Body of pancreas (tissue), 4 donors: ENCODE results near the gene RIMS1. TPM values are rescaled to one million over a fixed set of nuclear protein-coding genes. Genes with fewer than 3 reads are reported as not detected.

ENCODE experiments used
- ATAC-seq: fragments of 150-250 bp; one replicate; pipeline ENCODE4 v1.9.1; 2016
- DNase-seq, 4 donors: peaks; one replicate each; pipeline ENCODE4 v3.0.0-alpha.2; 2019
- H3K27ac ChIP-seq, 4 donors: fragments of 200-600 bp; sonication (generic); 1 replicate in 3 of 4; 2 replicates in 1 of 4; pipeline versions ENCODE4 v1.5.1 to v1.6.1; 2016 to 2019; ENCODE audit warnings: mild to moderate bottlenecking in 1 of 4, mixed read lengths in 1 of 4, moderate library complexity in 1 of 4
- H3K27me3 ChIP-seq, 2 donors: fragments of 200-600 bp; sonication (generic); one replicate each; pipeline ENCODE4 v1.6.0; 2016; ENCODE audit warnings: mild to moderate bottlenecking in 1 of 2
- H3K36me3 ChIP-seq, 2 donors: fragments of 200-600 bp; sonication (generic); replicated peaks in 1 of 2; 2 replicates each; pipeline ENCODE4 v1.5.1; 2016; ENCODE audit warnings: low read depth in 2 of 2; ENCODE audit not compliant: insufficient read depth in 1 of 2
- H3K4me1 ChIP-seq: fragments of 200-600 bp; sonication (generic); one replicate; pipeline ENCODE4 v1.6.0; 2016
- H3K4me3 ChIP-seq, 2 donors: fragments of 200-600 bp; sonication (generic); 1 replicate in 1 of 2; 2 replicates in 1 of 2; pipeline ENCODE4 v1.5.1; 2016 to 2019
- H3K9me3 ChIP-seq, 3 donors: fragments of 200-600 bp; sonication (generic); 1 replicate in 2 of 3; 2 replicates in 1 of 3; pipeline ENCODE4 v1.5.1; 2016
- POLR2A ChIP-seq, 3 donors: fragments of 450-650 bp; IDR thresholded peaks; one replicate each; pipeline ENCODE4 v1.6.1; 2016; ENCODE audit warnings: antibody characterized with exemption in 3 of 3, mild to moderate bottlenecking in 2 of 3
- WGBS, 2 donors: methylation state at CpG; one replicate each; pipeline ENCODE4 v1.1.5; 2017; 5-methylcytosine and 5-hydroxymethylcytosine counted together
- intact Hi-C: fragments of 100-400 bp; cut with DNase I; formaldehyde crosslinking; loops from one replicate; pipeline ENCODE4 v1.15.1; 2023
- total RNA-seq, 2 donors: library from RNA; depleted of rRNA; stranded (reverse); fragments of >200 nt; gene quantifications; one replicate each; pipeline ENCODE4 v1.1.0, GENCODE V29; 2016
- TF ChIP-seq, protein P1 (sequence below), 7 experiments: fragments of 450-650 bp in 4 of 7; fragments of 200-600 bp in 3 of 7; sonication (generic) in 3 of 7; IDR thresholded peaks; one replicate each; pipeline ENCODE4 v1.5.1; 2016 to 2019; ENCODE audit warnings: antibody characterized with exemption in 7 of 7

The RIMS1 gene
- total RNA-seq, 2 donors from 2014 or later, result 0.78 to 5.9 TPM

DNA sequence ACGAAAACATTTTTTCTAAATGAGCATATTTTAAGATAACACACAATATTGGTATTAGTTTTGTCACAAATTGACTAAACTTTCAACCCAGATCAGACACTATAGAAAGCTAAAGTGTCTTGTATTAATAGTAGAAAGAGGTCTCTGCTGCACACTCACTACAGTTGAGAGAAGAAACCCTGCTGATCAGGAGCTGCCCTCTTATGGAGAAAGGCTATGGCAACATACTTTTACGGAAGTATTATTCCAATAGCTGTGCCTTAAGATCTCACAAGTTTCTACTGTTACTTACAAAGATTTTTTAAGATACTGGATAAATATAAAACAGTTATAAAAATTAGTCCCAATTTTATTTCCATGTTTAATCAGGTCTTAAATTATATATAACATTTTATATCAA, 155.7 kb downstream of the RIMS1 start:
- WGBS, 2 donors, result 55 to 65% methylated on average over 2 of the region's 2 CpGs
- H3K4me3 ChIP-seq, result no peak overlapping the region
- no peak for DNase-seq

DNA sequence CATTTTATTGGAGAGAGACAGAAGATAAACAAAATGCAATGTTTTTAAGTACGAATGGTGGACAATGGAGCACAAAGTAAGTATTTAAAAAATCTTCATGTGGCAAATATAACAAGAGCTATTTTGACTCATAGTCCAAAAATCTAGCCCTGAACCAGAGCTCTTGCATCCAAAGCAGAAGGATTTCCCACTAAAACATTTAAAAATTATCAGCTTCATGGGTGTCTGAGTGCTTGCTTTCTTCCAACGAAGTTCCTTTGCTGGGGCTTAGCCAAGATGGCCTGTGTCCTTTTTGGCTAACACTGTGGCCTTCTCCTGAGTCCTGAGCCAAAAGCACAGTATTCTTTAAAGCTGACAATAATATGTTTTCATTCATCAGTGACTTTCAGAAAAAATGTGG, 161.7 kb downstream of the RIMS1 start:
- H3K4me1 ChIP-seq, result no peaks in the 10 kb centered on the region
- no peaks in the 10 kb centered on the region for H3K27me3 ChIP-seq
- no peaks in the 10 kb centered on the region for H3K36me3 ChIP-seq
- 49 to 57% methylated on average over 2 of the region's 2 CpGs for WGBS, 2 donors
- intact Hi-C loops, result no loop called here
- no peak for ATAC-seq
- H3K9me3 ChIP-seq, result no peaks in the 10 kb centered on the region
- no peak overlapping the region for H3K27ac ChIP-seq
- TF ChIP-seq POLR2A (IDR thresholded peaks at IDR 0.05), result no peak
- TF ChIP-seq, protein P1, sequence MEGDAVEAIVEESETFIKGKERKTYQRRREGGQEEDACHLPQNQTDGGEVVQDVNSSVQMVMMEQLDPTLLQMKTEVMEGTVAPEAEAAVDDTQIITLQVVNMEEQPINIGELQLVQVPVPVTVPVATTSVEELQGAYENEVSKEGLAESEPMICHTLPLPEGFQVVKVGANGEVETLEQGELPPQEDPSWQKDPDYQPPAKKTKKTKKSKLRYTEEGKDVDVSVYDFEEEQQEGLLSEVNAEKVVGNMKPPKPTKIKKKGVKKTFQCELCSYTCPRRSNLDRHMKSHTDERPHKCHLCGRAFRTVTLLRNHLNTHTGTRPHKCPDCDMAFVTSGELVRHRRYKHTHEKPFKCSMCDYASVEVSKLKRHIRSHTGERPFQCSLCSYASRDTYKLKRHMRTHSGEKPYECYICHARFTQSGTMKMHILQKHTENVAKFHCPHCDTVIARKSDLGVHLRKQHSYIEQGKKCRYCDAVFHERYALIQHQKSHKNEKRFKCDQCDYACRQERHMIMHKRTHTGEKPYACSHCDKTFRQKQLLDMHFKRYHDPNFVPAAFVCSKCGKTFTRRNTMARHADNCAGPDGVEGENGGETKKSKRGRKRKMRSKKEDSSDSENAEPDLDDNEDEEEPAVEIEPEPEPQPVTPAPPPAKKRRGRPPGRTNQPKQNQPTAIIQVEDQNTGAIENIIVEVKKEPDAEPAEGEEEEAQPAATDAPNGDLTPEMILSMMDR (IDR thresholded peaks at IDR 0.05), result no peak
- no peak for DNase-seq
- no peak overlapping the region for H3K4me3 ChIP-seq

More for the DNA sequence above, 155.7 kb downstream of the RIMS1 start:
- H3K27ac ChIP-seq, result no peak overlapping the region
- ATAC-seq, result no peak
- TF ChIP-seq POLR2A (IDR thresholded peaks at IDR 0.05), result no peak
- TF ChIP-seq, protein P1 (IDR thresholded peaks at IDR 0.05), result no peak
- H3K9me3 ChIP-seq, result no peaks in the 10 kb centered on the region
- H3K27me3 ChIP-seq, result no peaks in the 10 kb centered on the region
- H3K4me1 ChIP-seq, result no peaks in the 10 kb centered on the region
- intact Hi-C loops, result no loop called here
- H3K36me3 ChIP-seq, result no peaks in the 10 kb centered on the region

DNA sequence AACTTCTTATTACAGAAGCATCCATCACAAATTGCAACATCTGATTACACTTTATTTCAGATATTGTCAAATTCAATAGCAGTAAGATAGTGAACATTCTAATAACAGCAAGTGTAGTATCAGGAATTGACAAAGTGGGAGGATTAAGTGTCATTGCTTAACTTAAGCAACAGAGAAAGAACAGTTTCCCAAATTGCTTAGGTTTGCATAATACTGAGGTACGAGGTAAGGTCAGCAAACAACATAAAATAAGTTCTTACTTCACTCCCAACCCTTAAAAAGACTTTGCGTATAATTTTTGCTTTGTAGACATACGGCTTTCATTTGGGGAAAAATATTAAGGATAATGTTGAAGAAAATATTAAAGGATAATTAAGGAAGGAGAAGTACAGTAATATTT, 163.0 kb downstream of the RIMS1 start:
- no peak overlapping the region for H3K4me3 ChIP-seq
- H3K36me3 ChIP-seq, result no peaks in the 10 kb centered on the region
- no peak for TF ChIP-seq POLR2A (IDR thresholded peaks at IDR 0.05)
- TF ChIP-seq, protein P1 (IDR thresholded peaks at IDR 0.05), result no peak
- ATAC-seq (no peak), DNase-seq (no peak)
- H3K27me3 ChIP-seq, result no peaks in the 10 kb centered on the region
- 69 to 86% methylated on average over 3 of the region's 3 CpGs for WGBS, 2 donors
- intact Hi-C loops, result no loop called here
- no peaks in the 10 kb centered on the region for H3K4me1 ChIP-seq
- H3K9me3 ChIP-seq, result no peaks in the 10 kb centered on the region
- no peak overlapping the region for H3K27ac ChIP-seq

DNA sequence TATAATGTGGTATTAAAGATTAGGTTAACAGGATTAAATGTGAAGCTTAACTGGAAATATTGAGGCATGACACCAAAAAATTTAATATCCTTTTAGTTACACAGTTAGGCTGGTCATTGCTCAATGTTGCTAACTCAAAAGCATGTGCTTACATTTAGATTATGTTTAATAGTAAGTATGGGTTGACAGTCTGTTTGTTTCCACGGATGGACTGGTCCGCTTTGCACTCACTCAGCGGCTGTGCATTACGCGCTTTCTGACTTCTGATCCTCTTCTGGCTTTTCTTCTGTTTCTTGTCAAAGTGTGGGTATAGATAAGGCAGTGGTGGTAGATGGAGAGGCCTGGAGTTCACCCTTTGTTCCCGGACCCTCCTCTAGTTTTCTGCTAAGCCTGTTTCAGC, 174.9 kb downstream of the RIMS1 start:
- intact Hi-C loops, result no loop called here
- no peaks in the 10 kb centered on the region for H3K27me3 ChIP-seq
- no peaks in the 10 kb centered on the region for H3K9me3 ChIP-seq
- TF ChIP-seq POLR2A (IDR thresholded peaks at IDR 0.05), result no peak
- TF ChIP-seq, protein P1 (IDR thresholded peaks at IDR 0.05), result no peak
- H3K4me3 ChIP-seq, result no peak overlapping the region
- H3K36me3 ChIP-seq, result no peaks in the 10 kb centered on the region
- no peak overlapping the region for H3K27ac ChIP-seq
- ATAC-seq, result no peak
- H3K4me1 ChIP-seq, result no peaks in the 10 kb centered on the region
- WGBS, 2 donors, result 28 to 45% methylated on average over 6 of the region's 6 CpGs
- DNase-seq, result no peak

DNA sequence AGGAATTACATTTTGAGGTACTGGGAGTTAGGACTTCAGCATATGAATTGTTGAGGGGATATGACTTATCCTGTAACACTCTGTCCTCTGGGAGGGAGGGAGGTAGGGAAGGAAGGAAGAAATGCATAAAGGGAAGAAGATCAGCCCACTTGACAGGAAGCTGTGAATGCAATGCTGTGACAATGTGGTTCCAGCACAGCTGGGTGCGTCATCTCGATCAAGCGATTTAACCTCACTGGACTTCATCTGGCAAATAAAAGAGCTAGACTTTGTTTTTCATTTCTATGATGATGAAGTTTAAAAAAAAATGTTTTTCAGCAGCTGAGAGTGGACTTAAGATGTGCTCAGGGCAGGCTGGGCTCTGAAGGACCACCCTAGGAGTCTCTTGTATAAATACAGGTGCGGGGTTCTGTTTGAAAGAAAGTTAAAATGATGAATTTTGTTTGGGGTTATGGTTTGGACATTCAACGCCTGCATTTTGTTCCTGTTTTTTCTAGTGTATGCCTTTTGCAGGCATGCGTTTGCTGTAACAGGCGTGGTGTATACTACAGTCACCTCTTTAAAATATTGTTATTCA, 178.1 kb downstream of the RIMS1 start:
- no peak overlapping the region for H3K4me3 ChIP-seq
- no peaks in the 10 kb centered on the region for H3K9me3 ChIP-seq
- DNase-seq (no peak), ATAC-seq (no peak)
- H3K4me1 ChIP-seq, result no peaks in the 10 kb centered on the region
- no peak for TF ChIP-seq POLR2A (IDR thresholded peaks at IDR 0.05)
- TF ChIP-seq, protein P1 (IDR thresholded peaks at IDR 0.05), result no peak
- H3K36me3 ChIP-seq, result no peaks in the 10 kb centered on the region
- 83 to 85% methylated on average over 7 of the region's 7 CpGs for WGBS, 2 donors
- intact Hi-C loops, result no loop called here
- H3K27me3 ChIP-seq, result no peaks in the 10 kb centered on the region
- no peak overlapping the region for H3K27ac ChIP-seq
